GM18861 (cell line): ENCODE measurements around the gene JSRP1.
A peak's percentile ranks its signal among the peaks of the same experiment; 100 is the strongest.
"Not testable (repeated sequence)": the region's sequence is repeated elsewhere in the genome, so short reads cannot be mapped to it uniquely, and the experiment has no call there.

Experiments
- ATAC-seq: cut with Tn5 transposase; IDR thresholded peaks from one replicate; pipeline ENCODE4 v1.9.1; 2021; ENCODE audit not compliant: unreplicated experiment

Gene JSRP1

DNA sequence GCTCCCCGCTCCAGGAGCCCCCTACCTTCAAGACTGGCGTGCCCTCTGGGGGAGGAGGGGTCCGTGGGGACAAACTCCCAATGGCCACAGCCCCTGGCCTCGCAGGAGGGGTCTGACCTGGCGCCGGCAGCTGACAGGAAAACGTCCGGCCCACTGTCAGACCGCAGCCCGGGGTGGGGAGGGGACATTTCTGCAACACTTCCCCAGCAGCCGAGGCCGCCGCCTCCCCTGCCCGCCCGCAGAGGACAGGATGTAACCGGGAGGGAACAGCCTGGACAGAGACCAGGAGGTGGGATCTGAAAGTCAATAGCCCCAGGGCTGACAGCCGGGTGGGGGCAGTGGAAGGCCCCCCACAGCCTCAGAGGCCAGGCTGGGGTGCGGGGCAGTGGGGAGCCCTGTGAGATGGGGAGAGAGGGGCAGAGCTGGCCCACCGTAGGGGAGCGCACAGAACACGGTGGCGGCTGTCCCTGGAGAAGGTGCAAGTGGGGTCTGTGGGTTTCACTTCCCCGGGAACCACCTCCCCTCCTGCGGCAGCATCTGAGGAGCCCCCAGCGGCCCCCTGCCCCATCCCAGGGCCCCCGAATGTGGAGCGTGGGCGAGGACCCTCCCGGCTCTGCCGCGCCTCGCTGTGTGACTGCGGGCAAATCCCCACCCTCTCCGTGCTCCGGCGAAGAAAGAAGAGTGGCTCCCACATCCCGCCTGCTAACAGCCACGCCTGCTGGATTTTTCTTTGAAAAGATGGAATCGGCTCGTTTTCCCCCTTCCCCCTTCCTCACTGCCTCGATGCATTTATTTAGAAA, 26.0 kb upstream of the JSRP1 start, which contains the start of gene PEAK3:
Gene PEAK3, minus strand, starts transcription at position 114 of the 800 bp plus-strand sequence. CDS start 1,244 bp downstream, outside the sequence.
- ATAC-seq = no peak

GRCh38 chr19:2281265-2282061, 25.2 kb upstream of the JSRP1 start:
- ATAC-seq = not testable (repeated sequence)

GRCh38 chr19:2280633-2281264, 24.5 kb upstream of the JSRP1 start:
- ATAC-seq = no peak

DNA sequence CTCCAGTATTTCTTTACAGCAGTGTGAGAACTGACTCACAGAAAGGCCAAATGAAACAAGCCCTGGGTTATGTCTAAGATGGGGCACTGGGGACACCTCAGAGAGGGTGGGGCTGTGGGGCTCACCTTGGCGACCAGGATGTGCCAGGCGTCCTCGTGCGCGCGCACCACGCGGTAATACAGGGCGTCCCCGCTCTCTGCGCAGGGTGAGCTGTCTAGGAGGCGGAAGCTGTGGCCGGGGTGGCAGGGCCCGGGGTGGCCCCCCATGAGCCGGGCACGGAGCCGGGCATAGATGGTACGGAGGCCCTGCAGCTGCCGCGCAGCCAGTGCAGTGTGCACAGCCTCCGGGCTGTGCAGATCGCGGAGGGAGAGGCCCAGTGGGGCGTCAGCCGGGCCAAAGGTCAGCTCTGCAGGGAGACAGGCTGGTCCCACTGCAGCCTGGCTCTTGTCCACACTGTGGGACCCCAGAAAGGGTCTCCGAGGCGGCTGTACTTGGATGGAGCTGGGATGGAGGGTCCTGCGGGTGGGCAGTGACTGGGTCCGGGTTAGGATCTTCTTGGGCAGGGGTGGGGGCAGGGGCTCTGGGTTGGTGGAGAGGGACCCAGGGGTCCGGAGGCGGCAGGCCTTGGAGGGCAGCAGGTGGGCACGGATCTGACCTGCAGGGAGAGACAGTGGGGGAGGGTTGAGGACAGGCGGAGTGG, 22.4 kb upstream of the JSRP1 start:
- ATAC-seq = no peak

- no peak for ATAC-seq
These were observed 20.9 kb upstream of the JSRP1 start for GRCh38 chr19:2277138-2277537.

DNA sequence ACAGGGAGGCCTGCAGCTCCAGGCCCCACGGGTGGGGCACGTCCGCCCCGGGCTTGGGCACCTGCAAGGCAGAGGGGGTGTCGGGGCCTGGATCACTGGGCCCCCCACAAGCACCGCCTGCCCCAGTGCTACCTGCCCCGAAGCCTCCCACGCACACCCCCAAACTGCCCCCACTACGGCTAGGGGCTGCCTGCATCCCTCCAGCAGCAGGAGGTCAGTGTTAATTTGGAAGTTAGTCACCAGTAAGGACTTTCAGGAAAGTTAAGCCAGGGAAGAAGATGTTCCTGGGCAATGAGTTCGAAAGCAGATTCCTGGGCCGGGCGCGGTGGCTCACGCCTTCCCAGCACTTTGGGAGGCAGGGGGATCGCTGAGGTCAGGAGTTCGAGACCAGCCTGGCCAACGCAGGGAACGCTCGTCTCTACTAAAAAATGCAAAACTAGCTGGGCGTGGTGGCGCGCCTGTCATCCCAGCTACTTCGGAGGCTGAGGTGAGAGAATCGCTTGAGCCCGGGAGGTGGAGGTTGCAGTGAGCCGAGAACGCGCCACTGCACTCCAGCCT, 20.3 kb upstream of the JSRP1 start:
- ATAC-seq = no peak

DNA sequence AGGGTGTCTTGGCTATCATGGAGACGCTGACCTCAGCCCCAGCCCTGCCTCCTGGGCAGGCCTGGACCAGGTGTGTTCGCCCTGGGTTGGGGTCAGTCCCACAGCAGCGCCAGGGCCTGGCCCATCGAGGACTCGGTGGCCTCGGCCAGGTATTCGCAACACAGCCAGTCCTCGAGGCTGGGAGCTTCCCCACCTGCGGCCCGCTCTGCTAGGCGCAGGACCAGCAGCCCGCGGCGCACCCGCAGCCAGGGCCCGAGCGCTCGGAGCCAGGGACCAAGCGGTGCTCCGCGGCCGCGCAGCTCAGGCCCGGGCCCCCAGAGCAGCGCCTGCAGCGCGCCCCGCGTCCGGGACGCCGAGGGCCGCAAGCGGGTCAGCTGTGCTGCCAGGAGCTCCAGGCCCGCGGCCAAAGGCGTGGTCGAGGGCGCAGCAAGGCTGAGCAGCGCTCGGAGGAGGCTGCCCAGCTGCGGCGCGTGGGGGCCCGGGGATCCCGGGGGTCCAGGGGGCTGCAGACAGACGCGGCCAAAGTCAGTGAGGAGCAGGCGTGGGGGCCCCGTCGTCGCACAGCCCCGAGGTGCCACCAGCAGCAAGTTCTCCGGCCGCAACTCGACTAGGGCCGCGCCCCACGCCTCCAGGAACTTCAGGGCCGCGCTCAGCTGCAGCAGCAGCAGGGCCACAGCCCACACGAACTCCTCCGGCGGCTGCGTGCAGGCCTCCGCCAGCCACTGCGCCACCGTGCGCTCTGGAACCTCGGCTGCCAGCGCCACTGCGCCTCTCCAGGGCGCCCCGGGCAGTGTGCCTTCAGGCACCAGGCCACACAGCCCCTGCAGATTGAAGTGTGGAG, 19.6 kb upstream of the JSRP1 start:
- no peak for ATAC-seq

GRCh38 chr19:2274931-2275535, 18.8 kb upstream of the JSRP1 start:
- no peak for ATAC-seq

GRCh38 chr19:2274185-2274711, 18.0 kb upstream of the JSRP1 start:
- ATAC-seq = no peak

DNA sequence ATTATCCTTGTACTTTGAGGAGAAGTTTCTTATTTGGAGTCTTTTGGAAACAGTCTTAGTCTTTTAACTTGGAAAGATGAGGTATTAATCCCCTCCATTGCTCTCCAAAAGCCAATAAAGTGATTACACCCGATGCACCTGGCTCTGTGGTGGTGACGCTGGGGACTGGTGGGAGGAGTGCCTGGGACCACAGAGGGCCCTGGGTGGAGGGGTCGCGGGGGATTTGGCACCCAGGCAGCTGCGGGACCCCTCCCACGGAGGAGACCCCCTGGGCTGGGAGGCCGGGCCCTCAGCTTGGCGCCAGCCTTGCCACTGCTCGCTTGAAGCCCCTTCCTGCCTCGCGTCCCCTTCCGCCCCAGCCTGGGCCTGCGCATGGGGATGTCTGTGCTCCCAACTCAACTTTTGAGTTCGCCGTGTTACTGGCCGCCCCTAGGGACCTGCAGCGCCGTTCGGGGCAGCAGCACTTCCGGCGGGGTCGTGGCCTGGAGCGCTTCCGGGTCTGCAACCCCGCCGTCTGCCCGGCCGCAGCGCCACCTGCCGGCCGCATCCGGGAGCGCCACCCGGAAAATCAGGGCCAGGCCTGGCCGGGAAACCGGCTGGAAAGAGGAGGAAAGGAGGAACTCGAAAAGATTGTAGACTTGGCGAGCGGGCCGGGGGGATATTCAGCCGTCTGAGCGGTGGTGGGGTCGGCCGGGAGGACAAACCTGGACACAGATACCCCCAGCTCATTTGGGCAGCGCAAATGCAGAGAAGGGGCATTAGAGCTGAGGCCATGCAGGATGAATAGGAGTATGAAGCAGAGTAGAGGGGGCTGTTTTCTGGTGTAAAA, 17.4 kb upstream of the JSRP1 start:
- ATAC-seq = peak; percentile 22

DNA sequence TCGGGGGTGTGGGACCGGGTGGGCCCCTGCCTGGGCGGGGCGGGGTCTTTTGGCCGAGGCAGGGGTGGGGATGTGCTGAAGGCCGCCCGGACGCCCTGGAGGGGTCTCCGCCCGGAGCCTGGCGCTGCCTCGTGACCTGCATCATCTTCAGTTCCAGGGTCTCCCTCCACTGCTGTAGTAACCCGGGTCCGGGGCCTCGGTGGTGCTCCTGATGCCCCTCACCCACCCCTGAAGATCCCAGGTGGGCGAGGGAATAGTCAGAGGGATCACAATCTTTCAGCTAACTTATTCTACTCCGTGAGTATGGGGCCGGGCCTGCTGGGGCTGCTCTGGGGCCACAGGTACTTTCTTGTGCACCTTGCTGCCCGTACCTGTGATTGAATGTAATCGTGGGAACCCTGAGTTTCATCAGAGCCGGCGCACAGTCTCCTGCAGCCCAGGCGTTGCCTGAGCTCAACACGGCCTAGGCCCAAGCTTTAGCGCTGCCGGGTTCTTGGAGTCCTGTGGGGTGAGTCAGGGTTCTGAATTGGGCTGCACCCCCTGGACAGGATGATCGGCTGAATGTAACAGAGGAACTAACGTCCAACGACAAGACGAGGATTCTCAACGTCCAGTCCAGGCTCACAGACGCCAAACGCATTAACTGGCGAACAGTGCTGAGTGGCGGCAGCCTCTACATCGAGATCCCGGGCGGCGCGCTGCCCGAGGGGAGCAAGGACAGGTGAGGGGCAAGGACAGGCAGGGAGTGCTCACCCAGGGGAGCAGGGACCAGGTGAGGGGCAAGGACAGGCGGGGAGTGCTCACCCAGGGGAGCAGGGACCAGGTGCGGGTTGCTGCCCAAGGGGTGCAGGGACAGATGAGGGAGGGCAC, 15.3 kb upstream of the JSRP1 start:
- ATAC-seq = no peak

GRCh38 chr19:2270423-2271233, 14.4 kb upstream of the JSRP1 start:
- ATAC-seq = no peak

GRCh38 chr19:2270157-2270422, 13.9 kb upstream of the JSRP1 start:
- no peak for ATAC-seq

DNA sequence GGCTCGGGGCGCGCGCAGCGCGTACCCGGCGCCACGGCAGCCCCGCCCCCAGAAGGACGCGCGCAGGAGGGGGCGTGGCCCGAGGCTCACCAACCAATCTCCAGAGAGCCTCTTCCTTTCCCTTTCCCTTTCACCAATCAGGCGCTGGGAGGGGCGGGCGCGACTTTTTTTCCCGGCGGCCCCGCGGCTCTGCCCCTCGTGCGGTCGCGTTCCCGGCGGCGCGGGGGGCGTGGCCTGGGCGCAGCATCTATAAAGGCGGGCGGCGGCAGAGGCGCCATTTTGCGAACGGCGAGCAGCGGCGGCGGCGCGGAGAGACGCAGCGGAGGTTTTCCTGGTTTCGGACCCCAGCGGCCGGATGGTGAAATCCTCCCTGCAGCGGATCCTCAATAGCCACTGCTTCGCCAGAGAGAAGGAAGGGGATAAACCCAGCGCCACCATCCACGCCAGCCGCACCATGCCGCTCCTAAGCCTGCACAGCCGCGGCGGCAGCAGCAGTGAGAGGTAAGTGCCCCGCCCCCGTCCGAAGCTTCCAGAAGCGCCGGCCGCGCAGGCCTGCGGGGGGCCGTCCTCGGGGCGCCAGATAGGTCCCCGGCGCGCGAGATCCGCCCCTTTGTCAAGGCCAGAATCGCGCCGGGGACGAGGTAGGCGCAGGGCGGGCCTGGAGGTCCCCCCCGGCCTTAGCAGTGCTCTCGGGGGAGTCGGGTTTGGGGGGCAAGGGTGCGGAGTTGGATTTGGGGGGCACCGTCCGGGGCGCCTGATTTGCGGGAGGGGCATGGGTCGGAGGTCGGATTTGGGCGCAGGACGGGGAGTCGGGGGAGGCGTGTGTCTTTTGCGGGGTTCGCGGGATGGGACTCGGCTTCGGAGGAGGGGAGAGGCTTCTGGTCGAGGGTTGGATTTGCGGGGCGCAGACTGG, 13.3 kb upstream of the JSRP1 start:
- peak; percentile 32 for ATAC-seq

DNA sequence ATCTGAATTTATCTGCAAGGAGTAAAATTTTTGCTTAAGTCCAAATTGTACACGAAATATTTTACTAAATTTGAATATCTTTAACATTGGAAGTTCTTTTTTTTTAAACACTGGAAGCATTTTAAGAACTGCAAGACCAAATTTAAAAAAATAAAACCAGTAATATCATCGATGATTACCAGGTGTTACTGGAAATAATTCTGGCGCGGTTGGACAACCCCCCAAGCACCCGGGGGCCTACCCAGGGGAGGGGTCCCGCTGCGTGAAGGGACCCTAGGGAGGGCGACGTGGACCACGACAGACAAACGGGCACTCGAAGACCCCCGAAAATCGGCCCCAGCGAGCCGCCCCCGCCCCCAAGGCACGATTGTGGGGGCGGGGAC, 12.6 kb upstream of the JSRP1 start:
- ATAC-seq = no peak

GRCh38 chr19:2268480-2268830, 12.2 kb upstream of the JSRP1 start:
- ATAC-seq = no peak
